K562 (cell line): ENCODE data around the gene HIPK2. TPM values are rescaled to one million over a fixed set of nuclear protein-coding genes. Genes with fewer than 3 reads are reported as not detected.

Experiments
- BACH1 ChIP-seq: fragments of 200-800 bp; sonication (Bioruptor generic); IDR thresholded peaks from 2 replicates; pipeline ENCODE4 v1.6.1; 2016; ENCODE audit warnings: missing genetic modification characterization, missing compliant biosample characterization
- BDP1 ChIP-seq: IDR thresholded peaks from 3 replicates; pipeline ENCODE4 v1.6.1; 2011; ENCODE audit not compliant: insufficient read length, insufficient read depth
- CBFA2T3 ChIP-seq: fragments of 450-650 bp; IDR thresholded peaks from 2 replicates; pipeline ENCODE4 v1.6.1; 2017
- CBX1 ChIP-seq: sonication (generic); IDR thresholded peaks from 2 replicates; pipeline ENCODE4 v1.6.1; 2016; ENCODE audit warnings: antibody characterized with exemption, low read depth, mild to moderate bottlenecking
- CBX2 ChIP-seq: fragments of 200-600 bp; sonication (generic); IDR thresholded peaks from one replicate; pipeline ENCODE4 v1.6.1; 2012; ENCODE audit warnings: mild to moderate bottlenecking, low read length, inconsistent platforms; ENCODE audit not compliant: insufficient read depth, poor library complexity, severe bottlenecking
- DMBX1 ChIP-seq: fragments of 250-450 bp; sonication (Bioruptor Pico); IDR thresholded peaks from 2 replicates; pipeline ENCODE4 v1.8.0; 2022; ENCODE audit warnings: inconsistent platforms, mild to moderate bottlenecking, moderate library complexity, borderline replicate concordance
- HNRNPL ChIP-seq: fragments of 200-400 bp; formaldehyde crosslinking; IDR thresholded peaks from 2 replicates; pipeline ENCODE4 v1.6.1; 2017; ENCODE audit warnings: low read depth, mild to moderate bottlenecking, low read length
- KLF1 ChIP-seq: fragments of 450-650 bp; IDR thresholded peaks from 2 replicates; pipeline ENCODE4 v1.6.1; 2016; ENCODE audit warnings: missing genetic modification characterization, missing compliant biosample characterization
- KLF10 ChIP-seq: fragments of 250-450 bp; sonication (Bioruptor Pico); IDR thresholded peaks from 2 replicates; pipeline ENCODE4 v1.6.1; 2021; ENCODE audit warnings: matching md5 sums
- LCOR ChIP-seq: sonication (generic); formaldehyde crosslinking; IDR thresholded peaks from 2 replicates; pipeline ENCODE4 v1.8.0; 2022; ENCODE audit warnings: mild to moderate bottlenecking, missing genetic modification reagents
- MEF2D ChIP-seq: conservative IDR thresholded peaks from 2 replicates; pipeline ENCODE4 v1.6.1; 2016; ENCODE audit warnings: low read depth, missing genetic modification characterization, missing compliant biosample characterization
- MTF1 ChIP-seq: fragments of 250-450 bp; sonication (Bioruptor Pico); IDR thresholded peaks from 2 replicates; pipeline ENCODE4 v1.9.0; 2021; ENCODE audit warnings: moderate library complexity, mild to moderate bottlenecking, inconsistent platforms, borderline replicate concordance
- NFIX ChIP-seq: fragments of 250-450 bp; sonication (Bioruptor Pico); IDR thresholded peaks from 2 replicates; pipeline ENCODE4 v1.4.0; 2020; ENCODE audit warnings: low read depth, mild to moderate bottlenecking, moderate library complexity
- POLR2B ChIP-seq: fragments of 450-650 bp; IDR thresholded peaks from 2 replicates; pipeline ENCODE4 v1.6.1; 2018; ENCODE audit warnings: low read depth; ENCODE audit not compliant: partially characterized antibody
- PRPF4 ChIP-seq: fragments of 200-400 bp; formaldehyde crosslinking; IDR thresholded peaks from one replicate; pipeline ENCODE4 v1.6.1; 2017; ENCODE audit warnings: low read length, low read depth, mild to moderate bottlenecking; ENCODE audit not compliant: insufficient read depth, poor library complexity, severe bottlenecking
- RBM17 ChIP-seq: fragments of 200-400 bp; formaldehyde crosslinking; IDR thresholded peaks from 2 replicates; pipeline ENCODE4 v1.6.1; 2017; ENCODE audit warnings: low read depth, mild to moderate bottlenecking, low read length, borderline replicate concordance
- SETDB1 ChIP-seq: IDR thresholded peaks from one replicate; pipeline ENCODE4 v1.6.1; 2012; ENCODE audit warnings: low read length, control low read depth, inconsistent platforms
- SP1 ChIP-seq: sonication (generic); formaldehyde crosslinking; IDR thresholded peaks from 2 replicates; pipeline ENCODE4 v1.8.1; 2022; ENCODE audit warnings: mild to moderate bottlenecking, missing genetic modification reagents
- ZNF41 ChIP-seq: fragments of 250-450 bp; sonication (Bioruptor Pico); conservative IDR thresholded peaks from 2 replicates; pipeline ENCODE4 v1.4.0; 2020; ENCODE audit warnings: mild to moderate bottlenecking
- ZNF717 ChIP-seq: fragments of 250-450 bp; sonication (Bioruptor Pico); IDR thresholded peaks from 2 replicates; pipeline ENCODE4 v1.5.0; 2021
- polyA plus RNA-seq, 8 experiments: library from polyadenylated mRNA; depleted of rRNA in 4 of 8; stranded (reverse) in 5 of 8; unstranded in 3 of 8; fragments of >200 nt; fragmentation: Nextera tagmentation in 2 of 8; fragmentation: Illumina TruSeq in 1 of 8; extraction: Ambion mirVana in 2 of 8; extraction: Trizol in 1 of 8; gene quantifications; 2 replicates each; pipeline versions ENCODE4 v1.2.1 to v1.2.3, GENCODE V29; 2011 to 2014; ENCODE audit warnings: inconsistent platforms in 1 of 8, missing spikeins in 1 of 8
- total RNA-seq, 7 experiments: library from RNA; depleted of rRNA in 6 of 7; stranded (reverse); fragments of >200 nt in 6 of 7; fragmentation: Illumina TruSeq in 2 of 7; extraction: Trizol in 2 of 7; gene quantifications; 2 replicates each; pipeline versions ENCODE4 v1.2.1 to v1.2.3, GENCODE V29; 2011 to 2021; ENCODE audit warnings: low replicate concordance in 1 of 7
- TF ChIP-seq, protein P1 (sequence below): sonication (generic); formaldehyde crosslinking; IDR thresholded peaks from 2 replicates; pipeline ENCODE4 v1.8.0; 2022; ENCODE audit warnings: missing genetic modification reagents, mild to moderate bottlenecking, moderate library complexity, borderline replicate concordance
- TF ChIP-seq, protein P2 (sequence below), 2 experiments: fragments of 450-650 bp in 1 of 2; sonication (generic) in 1 of 2; formaldehyde crosslinking in 1 of 2; IDR thresholded peaks in 1 of 2; conservative IDR thresholded peaks in 1 of 2; 2 replicates each; pipeline versions ENCODE4 v1.6.1 to v1.8.1; 2016 to 2023; ENCODE audit warnings: mild to moderate bottlenecking in 2 of 2, moderate library complexity in 2 of 2, inconsistent platforms in 1 of 2, missing genetic modification reagents in 1 of 2
- TF ChIP-seq, protein P3 (sequence below): sonication (generic); formaldehyde crosslinking; IDR thresholded peaks from 2 replicates; pipeline ENCODE4 v1.8.1; 2022; ENCODE audit warnings: missing genetic modification reagents
- TF ChIP-seq, protein P4 (sequence below): fragments of 250-450 bp; sonication (Bioruptor Pico); IDR thresholded peaks from 2 replicates; pipeline ENCODE4 v1.4.0; 2020; ENCODE audit warnings: mild to moderate bottlenecking

Gene HIPK2
- total and polyA plus RNA-seq, 9 of the 15 experiments (the other 6 are each of a cell fraction or from before 2014, with no cell fraction given), result 0.69 to 19.8 (median 5.1) TPM

DNA sequence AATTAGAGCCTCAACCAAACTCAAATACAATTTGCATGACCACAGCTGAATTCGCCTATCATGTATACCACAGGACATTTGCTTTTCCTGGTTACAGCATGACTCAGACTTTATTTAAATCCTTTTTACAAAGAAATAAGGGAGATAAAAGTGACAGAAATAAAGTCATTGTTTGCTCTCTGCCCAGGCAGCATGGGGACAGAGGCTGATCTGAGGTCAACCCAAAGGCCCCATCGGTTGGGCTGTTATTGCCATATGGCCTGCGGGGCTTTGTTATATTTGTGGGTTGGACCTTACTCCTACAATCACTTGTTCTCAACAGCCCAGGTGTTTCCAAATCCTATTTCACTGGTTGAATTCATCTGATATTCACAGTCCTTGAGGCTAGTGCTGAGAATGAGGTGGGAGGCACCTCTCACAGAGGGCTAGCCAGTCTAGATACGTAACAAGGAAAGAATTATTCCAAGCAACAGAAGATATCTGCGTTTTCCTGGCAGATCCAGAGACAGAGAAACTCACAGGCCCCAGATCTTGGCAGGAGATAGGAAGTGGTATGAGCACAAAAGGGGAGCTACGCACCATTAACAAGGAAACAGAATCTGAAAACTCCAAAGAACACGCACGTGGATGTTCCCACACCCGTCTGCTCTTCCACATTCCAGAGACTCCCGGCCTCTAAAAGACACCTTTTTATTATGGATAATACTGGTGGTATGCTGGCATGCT is 117.3 kb downstream of the HIPK2 start (continued):
- TF ChIP-seq, protein P1, sequence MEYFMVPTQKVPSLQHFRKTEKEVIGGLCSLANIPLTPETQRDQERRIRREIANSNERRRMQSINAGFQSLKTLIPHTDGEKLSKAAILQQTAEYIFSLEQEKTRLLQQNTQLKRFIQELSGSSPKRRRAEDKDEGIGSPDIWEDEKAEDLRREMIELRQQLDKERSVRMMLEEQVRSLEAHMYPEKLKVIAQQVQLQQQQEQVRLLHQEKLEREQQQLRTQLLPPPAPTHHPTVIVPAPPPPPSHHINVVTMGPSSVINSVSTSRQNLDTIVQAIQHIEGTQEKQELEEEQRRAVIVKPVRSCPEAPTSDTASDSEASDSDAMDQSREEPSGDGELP (CRISPR knock-in tag), result 0 out of 2 replicates have a peak, but pooled peaks have one; percentile 43
- TF ChIP-seq SETDB1 (no peak), SP1 (no peak), CBX2 (no peak), BACH1 (tag) (peak; percentile 48; the same call in 1 of the 2 replicates), CBX1 (no peak), BDP1 (no peak), HNRNPL (no peak), MTF1 (CRISPR knock-in tag) (no peak), ZNF41 (CRISPR knock-in tag) (0 out of 2 replicates have a peak, but pooled peaks have one; percentile 12), POLR2B (no peak), KLF1 (tag) (no peak), CBFA2T3 (peak; percentile 33), KLF10 (CRISPR knock-in tag) (no peak), ZNF717 (CRISPR knock-in tag) (no peak), MEF2D (tag) (0 out of 2 replicates have a peak, but pooled peaks have one; percentile 47), NFIX (no peak), LCOR (no peak), PRPF4 (no peak), DMBX1 (CRISPR knock-in tag) (no peak), RBM17 (no peak)
- TF ChIP-seq, protein P2, sequence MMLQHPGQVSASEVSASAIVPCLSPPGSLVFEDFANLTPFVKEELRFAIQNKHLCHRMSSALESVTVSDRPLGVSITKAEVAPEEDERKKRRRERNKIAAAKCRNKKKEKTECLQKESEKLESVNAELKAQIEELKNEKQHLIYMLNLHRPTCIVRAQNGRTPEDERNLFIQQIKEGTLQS (IDR thresholded peaks at IDR 0.05), result peak; percentile 64
- TF ChIP-seq, protein P2 (CRISPR knock-in tag; conservative IDR thresholded peaks at IDR 0.05), result no peak
- TF ChIP-seq, protein P3, sequence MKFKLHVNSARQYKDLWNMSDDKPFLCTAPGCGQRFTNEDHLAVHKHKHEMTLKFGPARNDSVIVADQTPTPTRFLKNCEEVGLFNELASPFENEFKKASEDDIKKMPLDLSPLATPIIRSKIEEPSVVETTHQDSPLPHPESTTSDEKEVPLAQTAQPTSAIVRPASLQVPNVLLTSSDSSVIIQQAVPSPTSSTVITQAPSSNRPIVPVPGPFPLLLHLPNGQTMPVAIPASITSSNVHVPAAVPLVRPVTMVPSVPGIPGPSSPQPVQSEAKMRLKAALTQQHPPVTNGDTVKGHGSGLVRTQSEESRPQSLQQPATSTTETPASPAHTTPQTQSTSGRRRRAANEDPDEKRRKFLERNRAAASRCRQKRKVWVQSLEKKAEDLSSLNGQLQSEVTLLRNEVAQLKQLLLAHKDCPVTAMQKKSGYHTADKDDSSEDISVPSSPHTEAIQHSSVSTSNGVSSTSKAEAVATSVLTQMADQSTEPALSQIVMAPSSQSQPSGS (CRISPR knock-in tag), result no peak
- TF ChIP-seq, protein P4, sequence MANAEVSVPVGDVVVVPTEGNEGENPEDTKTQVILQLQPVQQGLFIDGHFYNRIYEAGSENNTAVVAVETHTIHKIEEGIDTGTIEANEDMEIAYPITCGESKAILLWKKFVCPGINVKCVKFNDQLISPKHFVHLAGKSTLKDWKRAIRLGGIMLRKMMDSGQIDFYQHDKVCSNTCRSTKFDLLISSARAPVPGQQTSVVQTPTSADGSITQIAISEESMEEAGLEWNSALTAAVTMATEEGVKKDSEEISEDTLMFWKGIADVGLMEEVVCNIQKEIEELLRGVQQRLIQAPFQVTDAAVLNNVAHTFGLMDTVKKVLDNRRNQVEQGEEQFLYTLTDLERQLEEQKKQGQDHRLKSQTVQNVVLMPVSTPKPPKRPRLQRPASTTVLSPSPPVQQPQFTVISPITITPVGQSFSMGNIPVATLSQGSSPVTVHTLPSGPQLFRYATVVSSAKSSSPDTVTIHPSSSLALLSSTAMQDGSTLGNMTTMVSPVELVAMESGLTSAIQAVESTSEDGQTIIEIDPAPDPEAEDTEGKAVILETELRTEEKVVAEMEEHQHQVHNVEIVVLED, result no peak
